Natural killer cell (primary cell): ENCODE results near the gene RNF17. TPM values are rescaled to one million over a fixed set of nuclear protein-coding genes. Genes with fewer than 3 reads are reported as not detected.

Experiments used
- ATAC-seq, 3 donors: fragments of 150-1000 bp in 2 of 3; fragments of 200-7000 bp in 1 of 3; cut with Tn5 transposase; 1 replicate in 1 of 3; 2 replicates in 2 of 3; pipeline ENCODE4 v1.10.0; 2021; ENCODE audit warnings: mild to moderate bottlenecking in 2 of 3, moderate library complexity in 2 of 3
- DNase-seq, 2 donors: peaks; one replicate each; pipeline versions ENCODE4 v3.0.0 to v3.0.0-alpha.2; 2013 to 2021; ENCODE audit warnings: mixed read lengths in 1 of 2
- H3K27ac ChIP-seq: one replicate; pipeline ENCODE4 v1.5.1; 2013; ENCODE audit warnings: mild to moderate bottlenecking, low read length
- H3K27me3 ChIP-seq: one replicate; pipeline ENCODE4 v1.6.1; 2013; ENCODE audit warnings: low read length; ENCODE audit not compliant: control insufficient read depth, insufficient read depth
- H3K36me3 ChIP-seq: one replicate; pipeline ENCODE4 v1.6.1; 2013; ENCODE audit warnings: low read length; ENCODE audit not compliant: control insufficient read depth, insufficient read depth
- H3K4me1 ChIP-seq: one replicate; pipeline ENCODE4 v1.6.1; 2013; ENCODE audit warnings: low read length; ENCODE audit not compliant: control insufficient read depth, insufficient read depth
- H3K4me3 ChIP-seq: one replicate; pipeline ENCODE4 v1.5.1; 2013; ENCODE audit warnings: low read length
- H3K9me3 ChIP-seq: one replicate; pipeline ENCODE4 v1.6.1; 2013; ENCODE audit warnings: low read length; ENCODE audit not compliant: control insufficient read depth, insufficient read depth
- H3K27ac Mint-ChIP-seq, 2 donors: one replicate each; pipeline ENCODE4 v1.8.0; 2022; ENCODE audit warnings: mild to moderate bottlenecking in 2 of 2, mixed read lengths in 2 of 2, moderate library complexity in 1 of 2
- H3K27me3 Mint-ChIP-seq, 2 donors: one replicate each; pipeline ENCODE4 v1.8.0; 2022; ENCODE audit warnings: low read depth in 2 of 2, mixed read lengths in 2 of 2
- H3K36me3 Mint-ChIP-seq: one replicate; pipeline ENCODE4 v1.8.0; 2022; ENCODE audit warnings: mixed read lengths
- H3K4me1 Mint-ChIP-seq, 2 donors: one replicate each; pipeline ENCODE4 v1.8.0; 2022; ENCODE audit warnings: mixed read lengths in 2 of 2
- H3K4me3 Mint-ChIP-seq: one replicate; pipeline ENCODE4 v1.8.0; 2022; ENCODE audit warnings: mild to moderate bottlenecking, moderate library complexity, mixed read lengths
- H3K9me3 Mint-ChIP-seq, 2 donors: one replicate each; pipeline ENCODE4 v1.8.0; 2022; ENCODE audit warnings: mixed read lengths in 2 of 2
- CTCF ChIP-seq: fragments of 200-600 bp; IDR thresholded peaks from one replicate; pipeline ENCODE4 v1.8.0; 2022; ENCODE audit warnings: antibody characterized with exemption
- WGBS: methylation state at CpG from one replicate; pipeline ENCODE4 v1.1.7; 2013; ENCODE audit warnings: missing lambda C conversion rate; ENCODE audit not compliant: insufficient coverage; 5-methylcytosine and 5-hydroxymethylcytosine counted together
- intact Hi-C: fragments of 100-400 bp; cut with micrococcal nuclease; formaldehyde crosslinking; loops from one replicate; pipeline ENCODE4 v1.14.2; 2022
- total RNA-seq, 4 donors: library from RNA; stranded (reverse); fragments of 120-200 nt in 1 of 4; gene quantifications; one replicate each; pipeline versions ENCODE4 v1.2.3 to v1.2.4, GENCODE V29; 2013 to 2022

The RNF17 gene
- total RNA-seq, 3 donors from 2014 or later (not counting 1 experiment from before 2014, with no cell fraction given) = not detected

GRCh38 chr13:24899601-24900000 lies 135.6 kb downstream of the RNF17 start:
- no peaks in the 10 kb centered on the region for H3K36me3 ChIP-seq
- no peak overlapping the region for H3K27ac Mint-ChIP-seq
- peaks cover 9% of the 10 kb centered on the region for H3K36me3 Mint-ChIP-seq
- no peaks in the 10 kb centered on the region for H3K27me3 ChIP-seq
- H3K9me3 Mint-ChIP-seq = no peaks in the 10 kb centered on the region
- H3K4me1 ChIP-seq = no peaks in the 10 kb centered on the region
- intact Hi-C loops = no loop called here
- no peaks in the 10 kb centered on the region for H3K9me3 ChIP-seq
- WGBS = 97% methylated on average over 5 of the region's 5 CpGs
- ATAC-seq (no peak), DNase-seq (no peak)
- H3K27ac ChIP-seq = no peak overlapping the region
- H3K27me3 Mint-ChIP-seq = no peaks in the 10 kb centered on the region
- no peak for TF ChIP-seq CTCF
- H3K4me3 ChIP-seq = no peak overlapping the region
- H3K4me1 Mint-ChIP-seq = no peaks in the 10 kb centered on the region
- H3K4me3 Mint-ChIP-seq = no peak overlapping the region

- H3K4me3 ChIP-seq = no peak overlapping the region
- 85% methylated on average over 9 of the region's 9 CpGs for WGBS
- no peaks in the 10 kb centered on the region for H3K27me3 Mint-ChIP-seq
- H3K27ac ChIP-seq = no peak overlapping the region
- no peaks in the 10 kb centered on the region for H3K9me3 ChIP-seq
- DNase-seq (no peak), ATAC-seq (no peak)
- no peaks in the 10 kb centered on the region for H3K4me1 ChIP-seq
- intact Hi-C loops = no loop called here
- no peaks in the 10 kb centered on the region for H3K27me3 ChIP-seq
- H3K4me3 Mint-ChIP-seq = no peak overlapping the region
- H3K36me3 ChIP-seq = no peaks in the 10 kb centered on the region
- H3K9me3 Mint-ChIP-seq = no peaks in the 10 kb centered on the region
- peaks cover 9% of the 10 kb centered on the region for H3K36me3 Mint-ChIP-seq
- H3K27ac Mint-ChIP-seq = no peak overlapping the region
- no peak for TF ChIP-seq CTCF
- H3K4me1 Mint-ChIP-seq = no peaks in the 10 kb centered on the region
These were observed 136.5 kb downstream of the RNF17 start for GRCh38 chr13:24900507-24900906.

- DNase-seq (no peak), ATAC-seq (no peak)
- TF ChIP-seq CTCF = no peak
- Histone ChIP-seq H3K27ac (no peak overlapping the region), H3K27me3 (no peaks in the 10 kb centered on the region), H3K9me3 (no peaks in the 10 kb centered on the region), H3K4me3 (no peak overlapping the region), H3K36me3 (peaks cover 11% of the 10 kb centered on the region), H3K4me1 (no peaks in the 10 kb centered on the region)
- Mint-ChIP-seq H3K27me3 (no peaks in the 10 kb centered on the region), H3K4me1 (no peaks in the 10 kb centered on the region), H3K4me3 (no peak overlapping the region), H3K36me3 (no peaks in the 10 kb centered on the region), H3K9me3 (no peaks in the 10 kb centered on the region), H3K27ac (no peak overlapping the region)
- 96% methylated on average over 3 of the region's 3 CpGs for WGBS
- intact Hi-C loops = no loop called here
These were observed 141.3 kb downstream of the RNF17 start for GRCh38 chr13:24905242-24905641.

- H3K9me3 ChIP-seq = no peaks in the 10 kb centered on the region
- TF ChIP-seq CTCF = no peak
- H3K4me1 ChIP-seq = no peaks in the 10 kb centered on the region
- no peak overlapping the region for H3K27ac ChIP-seq
- no peaks in the 10 kb centered on the region for H3K9me3 Mint-ChIP-seq
- H3K36me3 ChIP-seq = peaks cover 15% of the 10 kb centered on the region
- intact Hi-C loops = no loop called here
- no peak overlapping the region for H3K27ac Mint-ChIP-seq
- H3K4me1 Mint-ChIP-seq = no peaks in the 10 kb centered on the region
- H3K27me3 Mint-ChIP-seq = no peaks in the 10 kb centered on the region
- no peak overlapping the region for H3K4me3 ChIP-seq
- no peaks in the 10 kb centered on the region for H3K36me3 Mint-ChIP-seq
- WGBS = 93% methylated on average over 6 of the region's 7 CpGs
- ATAC-seq (no peak), DNase-seq (no peak)
- H3K4me3 Mint-ChIP-seq = no peak overlapping the region
- H3K27me3 ChIP-seq = no peaks in the 10 kb centered on the region
These were observed 142.3 kb downstream of the RNF17 start for GRCh38 chr13:24906268-24906667.
